Measurements from ENCODE around the gene ZNF827. TPM values are rescaled to one million over a fixed set of nuclear protein-coding genes. Genes with fewer than 3 reads are reported as not detected.

ZNF827 gene
- total RNA-seq, 1 donor from 2014 or later = 15.6 TPM

- DNase-seq = no peak
Observed at GRCh38 chr4:145824463-145824862, 114.2 kb downstream of the ZNF827 start.

- no peak for DNase-seq
Observed at GRCh38 chr4:145823743-145824142, 114.9 kb downstream of the ZNF827 start.

GRCh38 chr4:145822581-145822980 is 116.0 kb downstream of the ZNF827 start:
- no peak for DNase-seq

GRCh38 chr4:145822181-145822580 is 116.4 kb downstream of the ZNF827 start:
- DNase-seq = no peak

GRCh38 chr4:145821766-145822165 is 116.9 kb downstream of the ZNF827 start:
- no peak for DNase-seq

GRCh38 chr4:145820407-145820806 is 118.2 kb downstream of the ZNF827 start:
- DNase-seq = no peak

GRCh38 chr4:145819853-145820181 is 118.8 kb downstream of the ZNF827 start:
- no peak for DNase-seq

GRCh38 chr4:145819101-145819852 is 119.3 kb downstream of the ZNF827 start:
- no peak for DNase-seq

- no peak for DNase-seq
Observed at GRCh38 chr4:145818011-145818410, 120.6 kb downstream of the ZNF827 start.

GRCh38 chr4:145816091-145816490 is 122.5 kb downstream of the ZNF827 start:
- DNase-seq = no peak

- DNase-seq = no peak
Observed at GRCh38 chr4:145815626-145816025, 123.0 kb downstream of the ZNF827 start.

GRCh38 chr4:145815027-145815612 is 123.5 kb downstream of the ZNF827 start:
- no peak for DNase-seq

GRCh38 chr4:145814246-145814645 is 124.4 kb downstream of the ZNF827 start:
- DNase-seq = no peak

GRCh38 chr4:145812919-145813318 is 125.7 kb downstream of the ZNF827 start:
- DNase-seq = no peak

GRCh38 chr4:145808848-145809512 is 129.6 kb downstream of the ZNF827 start:
- no peak for DNase-seq

GRCh38 chr4:145808021-145808650 is 130.5 kb downstream of the ZNF827 start:
- DNase-seq = peak; percentile 71

- no peak for DNase-seq
Observed at GRCh38 chr4:145805490-145805889, 133.1 kb downstream of the ZNF827 start.

GRCh38 chr4:145804116-145804515 is 134.5 kb downstream of the ZNF827 start:
- DNase-seq = peak; percentile 89

GRCh38 chr4:145799223-145799622 is 139.4 kb downstream of the ZNF827 start:
- no peak for DNase-seq

- no peak for DNase-seq
Observed at GRCh38 chr4:145797278-145797677, 141.3 kb downstream of the ZNF827 start.

- no peak for DNase-seq
Observed at GRCh38 chr4:145796346-145796745, 142.3 kb downstream of the ZNF827 start.

GRCh38 chr4:145795521-145795920 is 143.1 kb downstream of the ZNF827 start:
- no peak for DNase-seq

GRCh38 chr4:145792429-145792828 is 146.2 kb downstream of the ZNF827 start:
- no peak for DNase-seq
